GM10266 (cell line): ENCODE measurements around the gene THBS1.

ENCODE experiments used
- DNase-seq: peaks from one replicate; pipeline ENCODE4 v3.0.0; 2012; ENCODE audit errors: extremely low spot score
- TF ChIP-seq, protein P1 (sequence below): IDR thresholded peaks from 2 replicates; pipeline ENCODE4 v1.5.1; 2012; ENCODE audit warnings: mild to moderate bottlenecking, low read depth; ENCODE audit not compliant: control insufficient read depth, insufficient read depth; ENCODE audit errors: missing control alignments

Gene THBS1

DNA sequence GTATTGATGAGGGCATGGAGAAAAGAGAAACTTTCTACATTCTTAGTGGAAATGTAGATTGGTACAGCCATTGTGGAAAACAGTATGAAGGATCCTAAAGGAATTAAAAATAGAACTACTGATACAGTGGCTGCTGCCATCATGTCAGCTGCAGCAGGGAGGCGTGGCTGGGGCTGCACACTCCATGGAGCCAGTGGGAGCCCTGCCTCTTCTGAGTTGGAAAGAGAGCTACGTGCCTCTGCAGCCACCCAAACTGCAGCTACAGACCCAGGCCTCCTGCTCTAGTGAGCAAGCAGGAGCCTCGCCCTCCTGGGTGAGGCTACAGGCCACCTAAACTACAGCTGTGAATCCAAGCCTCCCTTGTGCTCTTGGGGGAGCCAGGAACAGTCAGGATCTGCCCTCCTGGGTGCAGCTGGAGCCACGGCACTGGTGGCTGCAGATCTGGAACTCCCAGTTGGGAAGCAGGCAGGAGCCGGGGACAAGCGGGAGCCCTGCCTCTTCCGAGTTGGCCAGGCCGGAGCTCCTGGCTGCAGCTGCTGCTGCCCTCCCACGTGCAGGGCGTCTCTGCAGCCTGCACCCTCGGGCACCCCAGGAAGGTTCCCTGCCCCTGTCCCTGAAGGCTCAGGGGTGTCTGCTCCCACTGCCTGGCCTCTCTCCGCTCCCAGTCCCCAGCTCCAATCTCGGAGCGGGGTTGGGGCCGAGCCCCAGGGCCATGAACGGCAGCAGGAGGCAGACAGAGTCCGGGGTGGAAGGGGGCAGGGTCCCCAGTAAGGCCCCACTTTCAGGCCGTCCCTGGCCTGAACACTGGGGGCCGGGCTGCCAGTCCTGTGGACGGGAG is 64.5 kb downstream of the THBS1 start:
- TF ChIP-seq, protein P1, sequence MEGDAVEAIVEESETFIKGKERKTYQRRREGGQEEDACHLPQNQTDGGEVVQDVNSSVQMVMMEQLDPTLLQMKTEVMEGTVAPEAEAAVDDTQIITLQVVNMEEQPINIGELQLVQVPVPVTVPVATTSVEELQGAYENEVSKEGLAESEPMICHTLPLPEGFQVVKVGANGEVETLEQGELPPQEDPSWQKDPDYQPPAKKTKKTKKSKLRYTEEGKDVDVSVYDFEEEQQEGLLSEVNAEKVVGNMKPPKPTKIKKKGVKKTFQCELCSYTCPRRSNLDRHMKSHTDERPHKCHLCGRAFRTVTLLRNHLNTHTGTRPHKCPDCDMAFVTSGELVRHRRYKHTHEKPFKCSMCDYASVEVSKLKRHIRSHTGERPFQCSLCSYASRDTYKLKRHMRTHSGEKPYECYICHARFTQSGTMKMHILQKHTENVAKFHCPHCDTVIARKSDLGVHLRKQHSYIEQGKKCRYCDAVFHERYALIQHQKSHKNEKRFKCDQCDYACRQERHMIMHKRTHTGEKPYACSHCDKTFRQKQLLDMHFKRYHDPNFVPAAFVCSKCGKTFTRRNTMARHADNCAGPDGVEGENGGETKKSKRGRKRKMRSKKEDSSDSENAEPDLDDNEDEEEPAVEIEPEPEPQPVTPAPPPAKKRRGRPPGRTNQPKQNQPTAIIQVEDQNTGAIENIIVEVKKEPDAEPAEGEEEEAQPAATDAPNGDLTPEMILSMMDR: no peak
- DNase-seq: no peak

DNA sequence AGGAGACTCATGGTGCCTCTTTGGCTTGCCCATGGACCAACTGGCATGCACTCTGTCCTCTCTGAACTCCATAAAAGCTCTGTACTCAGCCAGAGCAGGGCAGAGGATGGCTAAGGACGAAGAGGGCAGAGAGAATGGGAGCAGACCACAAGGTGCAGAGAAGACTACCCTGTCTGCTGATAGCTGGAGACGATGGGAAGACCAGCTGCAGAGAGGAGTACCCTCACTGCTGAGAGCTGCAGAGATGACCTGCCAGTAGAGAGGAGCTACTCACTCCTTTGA is 65.0 kb downstream of the THBS1 start:
- TF ChIP-seq, protein P1: no peak
- no peak for DNase-seq

DNA sequence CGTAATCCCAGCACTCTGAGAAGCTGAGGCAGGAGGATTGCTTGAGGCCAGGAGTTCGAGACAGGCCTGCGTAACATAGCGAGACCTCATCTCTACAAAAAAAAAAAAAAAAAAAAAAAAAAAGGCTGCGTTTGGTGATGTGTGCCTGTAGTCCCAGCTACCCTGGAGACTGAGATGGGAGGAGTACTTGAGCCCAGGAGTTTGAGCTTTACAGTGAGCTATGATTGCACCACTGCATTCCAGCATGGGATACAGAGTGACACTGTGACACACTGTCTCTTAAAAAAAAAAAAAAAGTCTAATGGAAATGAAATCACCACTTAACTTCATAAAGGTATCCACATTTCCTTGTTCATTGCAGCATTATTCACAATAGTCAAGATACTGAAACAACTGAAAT is 65.5 kb downstream of the THBS1 start:
- no peak for DNase-seq
- TF ChIP-seq, protein P1: no peak
